GM18907 (cell line): ENCODE measurements around the gene B3GALT4.
"Not testable (repeated sequence)": the region's sequence is repeated elsewhere in the genome, so short reads cannot be mapped to it uniquely, and the experiment has no call there.

Source experiments
- ATAC-seq: cut with Tn5 transposase; IDR thresholded peaks from one replicate; pipeline ENCODE4 v1.9.1; 2021; ENCODE audit warnings: mild to moderate bottlenecking, moderate library complexity; ENCODE audit not compliant: unreplicated experiment

The B3GALT4 gene

GRCh38 chr6:33276864-33277662 lies at the start of gene B3GALT4:
Gene B3GALT4 (plus strand): TSS chr6:33277123. CDS start chr6:33277420, 297 bp downstream.
- peak; percentile 49 for ATAC-seq

- ATAC-seq: no peak
Measured at GRCh38 chr6:33235221-33235634, 41.7 kb upstream of the B3GALT4 start.

- ATAC-seq: no peak
Measured at GRCh38 chr6:33236328-33236727, 40.6 kb upstream of the B3GALT4 start.

GRCh38 chr6:33236852-33237251 lies 40.1 kb upstream of the B3GALT4 start:
- no peak for ATAC-seq

- no peak for ATAC-seq
Measured at GRCh38 chr6:33237741-33238140, 39.2 kb upstream of the B3GALT4 start.

GRCh38 chr6:33241968-33242367 lies 35.0 kb upstream of the B3GALT4 start:
- ATAC-seq: no peak

GRCh38 chr6:33243476-33243875 lies 33.4 kb upstream of the B3GALT4 start:
- no peak for ATAC-seq

- peak; percentile 42 for ATAC-seq
Measured at GRCh38 chr6:33247977-33248642, 28.8 kb upstream of the B3GALT4 start.

GRCh38 chr6:33248643-33248931 lies 28.3 kb upstream of the B3GALT4 start:
- ATAC-seq: peak; percentile 13

- peak; percentile 86 for ATAC-seq
Measured at GRCh38 chr6:33248932-33249731, 27.8 kb upstream of the B3GALT4 start.

- ATAC-seq: peak; percentile 5
Measured at GRCh38 chr6:33249732-33250630, 26.9 kb upstream of the B3GALT4 start.

- no peak for ATAC-seq
Measured at GRCh38 chr6:33250731-33251130, 26.2 kb upstream of the B3GALT4 start.

GRCh38 chr6:33251395-33252012 lies 25.4 kb upstream of the B3GALT4 start:
- ATAC-seq: no peak

- no peak for ATAC-seq
Measured at GRCh38 chr6:33252759-33253158, 24.2 kb upstream of the B3GALT4 start.

- ATAC-seq: no peak
Measured at GRCh38 chr6:33254591-33254990, 22.3 kb upstream of the B3GALT4 start.

- ATAC-seq: no peak
Measured at GRCh38 chr6:33259032-33259431, 17.9 kb upstream of the B3GALT4 start.

GRCh38 chr6:33262490-33262889 lies 14.4 kb upstream of the B3GALT4 start:
- not testable (repeated sequence) for ATAC-seq

- ATAC-seq: no peak
Measured at GRCh38 chr6:33264015-33264414, 12.9 kb upstream of the B3GALT4 start.

- no peak for ATAC-seq
Measured at GRCh38 chr6:33271117-33271467, 5.8 kb upstream of the B3GALT4 start.
